GM21825 (cell line): Measurements from ENCODE around the gene TH.

Source experiments
- ATAC-seq: cut with Tn5 transposase; IDR thresholded peaks from one replicate; pipeline ENCODE4 v1.9.1; 2021; ENCODE audit warnings: mild to moderate bottlenecking, moderate library complexity; ENCODE audit not compliant: unreplicated experiment

TH gene

GRCh38 chr11:2115308-2115707 is 56.3 kb downstream of the TH start:
- ATAC-seq: no peak

- no peak for ATAC-seq
Observed at GRCh38 chr11:2114430-2115241, 57.0 kb downstream of the TH start.
